GM20000 (cell line): ENCODE results near the gene EMC10.
A peak's percentile ranks its signal among the peaks of the same experiment; 100 is the strongest.

Source experiments
- DNase-seq: peaks from one replicate; pipeline ENCODE4 v3.0.0; 2012; ENCODE audit warnings: low spot score
- TF ChIP-seq, protein P1 (sequence below): IDR thresholded peaks from 2 replicates; pipeline ENCODE4 v1.5.1; 2012; ENCODE audit warnings: mild to moderate bottlenecking, control low read depth; ENCODE audit errors: extremely low read depth, missing control alignments

EMC10 gene

GRCh38 chr19:50494186-50495019, 18.1 kb downstream of the EMC10 start:
- no peak for DNase-seq
- TF ChIP-seq, protein P1, sequence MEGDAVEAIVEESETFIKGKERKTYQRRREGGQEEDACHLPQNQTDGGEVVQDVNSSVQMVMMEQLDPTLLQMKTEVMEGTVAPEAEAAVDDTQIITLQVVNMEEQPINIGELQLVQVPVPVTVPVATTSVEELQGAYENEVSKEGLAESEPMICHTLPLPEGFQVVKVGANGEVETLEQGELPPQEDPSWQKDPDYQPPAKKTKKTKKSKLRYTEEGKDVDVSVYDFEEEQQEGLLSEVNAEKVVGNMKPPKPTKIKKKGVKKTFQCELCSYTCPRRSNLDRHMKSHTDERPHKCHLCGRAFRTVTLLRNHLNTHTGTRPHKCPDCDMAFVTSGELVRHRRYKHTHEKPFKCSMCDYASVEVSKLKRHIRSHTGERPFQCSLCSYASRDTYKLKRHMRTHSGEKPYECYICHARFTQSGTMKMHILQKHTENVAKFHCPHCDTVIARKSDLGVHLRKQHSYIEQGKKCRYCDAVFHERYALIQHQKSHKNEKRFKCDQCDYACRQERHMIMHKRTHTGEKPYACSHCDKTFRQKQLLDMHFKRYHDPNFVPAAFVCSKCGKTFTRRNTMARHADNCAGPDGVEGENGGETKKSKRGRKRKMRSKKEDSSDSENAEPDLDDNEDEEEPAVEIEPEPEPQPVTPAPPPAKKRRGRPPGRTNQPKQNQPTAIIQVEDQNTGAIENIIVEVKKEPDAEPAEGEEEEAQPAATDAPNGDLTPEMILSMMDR = no peak

DNA sequence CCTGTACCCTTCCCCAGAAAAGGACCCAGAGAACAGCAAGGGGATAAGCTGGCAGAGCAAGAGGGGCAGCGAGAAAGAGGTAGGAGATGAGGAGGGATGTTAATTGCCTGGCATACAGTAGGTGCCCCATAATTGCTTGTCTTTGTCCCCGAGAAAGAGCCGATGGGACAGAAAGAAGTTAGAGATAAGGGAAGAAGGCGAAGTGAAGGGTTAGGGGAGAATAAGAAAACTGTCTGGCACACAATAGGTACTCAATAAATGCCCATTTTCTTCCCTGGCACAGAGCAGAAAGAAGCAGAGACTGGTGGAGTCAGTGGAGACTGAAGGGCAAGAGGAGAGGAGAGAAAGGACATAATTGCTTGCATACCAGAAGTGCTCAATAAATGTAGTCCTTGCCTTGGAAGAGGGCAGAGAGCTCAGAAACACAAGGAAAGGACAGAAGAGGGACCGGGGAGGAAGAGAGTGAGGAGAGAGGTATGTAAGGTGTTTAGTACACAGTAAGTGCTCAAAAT, 18.8 kb downstream of the EMC10 start:
- TF ChIP-seq, protein P1 = no peak
- DNase-seq = no peak

DNA sequence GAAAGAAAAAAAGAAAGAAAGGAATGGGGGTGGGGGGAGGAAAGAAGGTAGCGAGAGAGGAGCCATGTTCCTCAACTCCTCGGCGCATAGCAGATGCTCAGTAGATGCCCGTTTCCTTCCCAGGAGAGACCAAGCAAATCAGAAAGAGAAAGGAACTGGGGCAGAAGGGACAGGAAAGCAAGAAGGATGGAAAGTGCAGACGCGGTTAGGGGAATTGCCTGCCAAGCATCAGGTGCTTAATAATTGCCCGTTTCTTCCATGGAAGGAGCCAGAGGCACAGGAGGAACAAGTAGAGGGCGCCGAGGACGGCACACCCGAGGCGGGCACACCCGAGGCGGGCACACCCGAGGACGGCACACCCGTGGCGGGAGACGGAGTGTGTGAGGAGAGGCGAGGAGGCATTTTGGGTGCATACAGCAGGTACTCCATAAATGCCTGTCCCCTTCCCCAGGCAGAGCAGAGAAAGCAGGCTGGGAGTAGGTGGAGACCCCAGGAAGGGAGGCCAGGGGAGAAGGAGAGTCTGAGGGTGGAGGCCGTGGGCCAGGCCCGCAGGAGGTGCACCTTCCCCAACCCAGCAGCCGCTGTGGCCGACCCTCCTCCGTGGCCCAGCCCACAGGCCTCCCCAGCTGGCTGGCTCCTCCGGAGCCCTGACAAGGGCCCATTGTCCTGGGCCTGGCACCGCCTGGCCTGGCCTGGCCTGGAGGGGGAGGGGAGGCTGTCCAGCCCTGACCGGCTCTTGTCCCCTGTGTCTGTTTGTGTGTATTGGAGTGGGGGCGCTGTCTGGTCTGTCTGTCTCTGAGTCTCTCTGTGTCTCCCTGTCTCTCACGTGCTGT, 20.1 kb downstream of the EMC10 start:
- DNase-seq = no peak

DNA sequence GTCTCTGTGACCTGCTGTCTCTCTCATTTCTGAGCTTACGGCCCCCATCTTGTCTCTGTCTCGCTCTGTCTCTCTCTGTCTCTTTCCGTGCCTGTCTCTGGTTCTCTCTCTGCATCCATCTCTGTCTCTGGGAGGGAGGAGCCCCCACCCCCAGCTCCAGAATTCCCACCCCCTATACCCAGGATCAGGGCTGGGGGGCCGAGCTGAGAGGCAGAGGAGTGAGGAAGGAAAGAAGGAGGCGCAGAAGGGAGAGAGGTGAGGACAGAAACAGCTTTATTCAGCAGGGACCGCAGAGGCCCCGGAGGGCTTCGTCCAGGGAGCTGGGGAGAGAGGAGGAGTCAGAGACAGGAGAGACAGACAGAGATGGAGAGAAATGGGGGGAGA, 20.7 kb downstream of the EMC10 start:
- TF ChIP-seq, protein P1 = no peak
- DNase-seq = no peak

More for the DNA sequence above, 20.1 kb downstream of the EMC10 start:
- TF ChIP-seq, protein P1 = no peak

DNA sequence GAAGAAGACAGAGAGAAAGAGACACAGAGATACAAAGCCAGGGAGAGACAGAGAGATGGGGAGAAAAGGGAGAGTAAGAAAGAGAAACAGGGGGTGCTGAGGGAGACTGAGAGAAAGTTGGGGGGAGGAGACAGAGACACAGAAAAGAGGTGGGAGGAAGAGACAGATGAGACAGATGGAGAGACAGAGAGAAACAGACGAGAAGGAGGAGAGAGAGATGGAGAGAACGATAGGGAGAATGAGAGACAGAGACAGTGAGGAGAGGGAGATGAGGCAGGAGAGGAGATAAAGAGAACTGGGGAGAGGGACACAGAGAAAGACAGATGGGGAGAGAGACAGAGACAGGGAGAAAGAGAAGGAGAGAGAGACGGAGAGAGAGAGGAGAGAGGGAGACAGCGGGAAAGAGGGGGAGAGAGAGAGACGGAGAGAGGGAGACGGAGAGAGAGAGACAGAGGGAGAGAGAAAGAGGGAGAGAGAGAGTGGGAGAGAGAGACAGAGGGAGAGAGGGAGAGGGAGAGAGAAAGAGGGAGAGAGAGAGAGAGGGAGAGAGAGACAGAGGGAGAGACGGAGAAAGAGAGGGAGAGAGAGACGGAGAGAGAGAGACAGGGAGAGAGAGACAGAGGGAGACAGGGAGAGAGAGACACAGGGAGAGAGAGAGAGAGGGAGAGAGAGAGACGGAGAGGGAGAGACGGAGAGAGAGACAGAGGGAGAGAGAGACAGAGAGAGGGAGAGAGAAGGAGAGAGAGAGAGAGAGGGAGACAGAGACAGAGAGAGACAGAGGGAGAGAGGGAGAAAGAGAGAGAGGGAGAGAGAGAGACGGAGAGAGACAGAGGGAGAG, 22.1 kb downstream of the EMC10 start:
- TF ChIP-seq, protein P1 = no peak
- DNase-seq = no peak

GRCh38 chr19:50500060-50500752, 23.9 kb downstream of the EMC10 start:
- DNase-seq = peak; percentile 71
- TF ChIP-seq, protein P1 = no peak
